HEK293T (cell line): Measurements from ENCODE around the gene NAALAD2.

ENCODE experiments used
- BHLHE40 ChIP-seq: fragments of 450-650 bp; IDR thresholded peaks from 2 replicates; pipeline ENCODE4 v1.6.1; 2016; ENCODE audit warnings: mild to moderate bottlenecking, moderate library complexity, borderline replicate concordance
- FOXA1 ChIP-seq: fragments of 450-650 bp; IDR thresholded peaks from 2 replicates; pipeline ENCODE4 v1.6.1; 2016; ENCODE audit warnings: mild to moderate bottlenecking
- FOXK2 ChIP-seq: fragments of 450-650 bp; IDR thresholded peaks from 2 replicates; pipeline ENCODE4 v1.6.1; 2016; ENCODE audit warnings: mild to moderate bottlenecking
- FOXM1 ChIP-seq: fragments of 450-650 bp; IDR thresholded peaks from 2 replicates; pipeline ENCODE4 v1.6.1; 2017; ENCODE audit warnings: mild to moderate bottlenecking, borderline replicate concordance
- L3MBTL2 ChIP-seq: fragments of 450-650 bp; conservative IDR thresholded peaks from 2 replicates; pipeline ENCODE4 v1.6.1; 2016; ENCODE audit warnings: mild to moderate bottlenecking
- LEF1 ChIP-seq: fragments of 450-650 bp; IDR thresholded peaks from 2 replicates; pipeline ENCODE4 v1.6.1; 2017; ENCODE audit warnings: mild to moderate bottlenecking, borderline replicate concordance
- NFRKB ChIP-seq: fragments of 450-650 bp; IDR thresholded peaks from 2 replicates; pipeline ENCODE4 v1.6.1; 2016; ENCODE audit warnings: mild to moderate bottlenecking, moderate library complexity
- SP1 ChIP-seq: fragments of 450-650 bp; IDR thresholded peaks from 2 replicates; pipeline ENCODE4 v1.6.1; 2017
- SUZ12 ChIP-seq: fragments of 450-650 bp; IDR thresholded peaks from 2 replicates; pipeline ENCODE4 v1.6.1; 2016; ENCODE audit warnings: mild to moderate bottlenecking
- TARDBP ChIP-seq: fragments of 450-650 bp; IDR thresholded peaks from 2 replicates; pipeline ENCODE4 v1.6.1; 2016
- ZNF384 ChIP-seq: fragments of 450-650 bp; IDR thresholded peaks from 2 replicates; pipeline ENCODE4 v1.6.1; 2016

- no peak for TF ChIP-seq SUZ12
- no peak for TF ChIP-seq SP1
- TF ChIP-seq FOXA1: no peak
- TF ChIP-seq TARDBP: no peak
- no peak for TF ChIP-seq FOXM1
- TF ChIP-seq ZNF384: no peak
- no peak for TF ChIP-seq BHLHE40
- no peak for TF ChIP-seq L3MBTL2
- TF ChIP-seq FOXK2: no peak
- TF ChIP-seq LEF1: no peak
- no peak for TF ChIP-seq NFRKB
Measured at GRCh38 chr11:90202342-90202741, 67.9 kb downstream of the NAALAD2 start.
